A549 treated with AZD9567 at 1 μM for 4 hours (cell line): ENCODE results near the gene PNMT. TPM values are rescaled to one million over a fixed set of nuclear protein-coding genes. Genes with fewer than 3 reads are reported as not detected.

Experiments
- total RNA-seq: library from RNA; stranded (reverse); fragments of 200-300 nt; extraction: Qiagen RNA extraction; gene quantifications from 5 replicates; pipeline ENCODE4 v1.2.3, GENCODE V29; 2022; ENCODE audit not compliant: insufficient read depth

The PNMT gene
- total RNA-seq = 0.23 to 0.27 TPM (median 0.25 TPM) in 4 of 5 replicates, not detected in the other

GRCh38 chr17:39667945-39668924 is at the start of gene PNMT:
Gene PNMT (plus strand): TSS chr17:39668453. CDS start chr17:39668476, 23 bp downstream.

GRCh38 chr17:39626171-39627046 is 41.8 kb upstream of the PNMT start, which contains the start of gene PPP1R1B:
Gene PPP1R1B (plus strand): TSS chr17:39626952. CDS start chr17:39627393, 441 bp downstream.

GRCh38 chr17:39636927-39637736 is 31.1 kb upstream of the PNMT start, which contains the start of gene STARD3:
Gene STARD3 (plus strand): TSS chr17:39637144. CDS start chr17:39653532, 16,388 bp downstream.

GRCh38 chr17:39664581-39665561 is 3.4 kb upstream of the PNMT start, which contains the start of gene TCAP:
Gene TCAP (plus strand): TSS chr17:39665349. CDS start chr17:39665360, 11 bp downstream.

GRCh38 chr17:39687546-39688474 is 19.6 kb downstream of the PNMT start, which contains the start of gene PGAP3:
Gene PGAP3 (minus strand): TSS chr17:39688057. CDS start chr17:39688014, 43 bp downstream.

GRCh38 chr17:39699818-39700147 is 31.5 kb downstream of the PNMT start, which contains the start of gene ERBB2:
Gene ERBB2 (plus strand): TSS chr17:39700064. CDS start chr17:39700239, 175 bp downstream.

Other genes with a start within 250 kb of the PNMT start
- 26.9 to 33.4 TPM (median 32.9 TPM) in 5 replicates for gene MED1, start 217.2 kb upstream of the PNMT start, total RNA-seq
- 27.3 to 38.5 TPM (median 37.1 TPM) in 5 replicates for gene CDK12, start 207.0 kb upstream of the PNMT start, total RNA-seq
- gene NEUROD2, start 60.5 kb upstream of the PNMT start, total RNA-seq = 0.01 TPM in 1 of 5 replicates, not detected in the others
- 0.10 TPM in 2 of 5 replicates, not detected in the others for gene PPP1R1B, start 41.5 kb upstream of the PNMT start, total RNA-seq
- 43.6 to 58.7 TPM (median 56.7 TPM) in 5 replicates for gene STARD3, start 31.3 kb upstream of the PNMT start, total RNA-seq
- 0.88 to 1.0 TPM (median 0.98 TPM) in 4 of 5 replicates, not detected in the other for gene TCAP, start 3.1 kb upstream of the PNMT start, total RNA-seq
- gene PGAP3, start 19.6 kb downstream of the PNMT start, total RNA-seq = 7.5 to 9.6 TPM (median 8.1 TPM) in 5 replicates
- gene ERBB2, start 31.6 kb downstream of the PNMT start, total RNA-seq = 30.5 to 37.4 TPM (median 34.2 TPM) in 5 replicates
- 77.1 to 100 TPM (median 93.0 TPM) in 5 replicates for gene MIEN1, start 62.1 kb downstream of the PNMT start, total RNA-seq
- 2.3 to 4.8 TPM (median 3.2 TPM) in 5 replicates for gene GRB7, start 69.5 kb downstream of the PNMT start, total RNA-seq
- not detected in 5 replicates for gene IKZF3, start 195.9 kb downstream of the PNMT start, total RNA-seq
- not detected in 5 replicates for gene ZPBP2, start 199.7 kb downstream of the PNMT start, total RNA-seq